NCI-H187 treated with DMSO at 0.1 percent for 48 hours (cell line): ENCODE measurements around the gene SPC24.

Source experiments
- DNase-seq: peaks from one replicate; lab custom pipeline; 2025; lab: John Stamatoyannopoulos, UW

Gene SPC24

GRCh38 chr19:11155373-11156120 lies at the start of gene SPC24:
Gene SPC24, minus strand, starts transcription at chr19:11155782. Its CDS starts 6 bp downstream, at chr19:11155776.
- DNase-seq = peak; percentile 79

- no peak for DNase-seq
Measured at GRCh38 chr19:11204943-11205349, 49.4 kb upstream of the SPC24 start.

GRCh38 chr19:11204076-11204602 lies 48.6 kb upstream of the SPC24 start:
- no peak for DNase-seq

GRCh38 chr19:11203194-11204075 lies 47.9 kb upstream of the SPC24 start:
- no peak for DNase-seq

GRCh38 chr19:11202488-11203193 lies 47.1 kb upstream of the SPC24 start:
- DNase-seq = no peak

- no peak for DNase-seq
Measured at GRCh38 chr19:11201791-11202190, 46.2 kb upstream of the SPC24 start.

- DNase-seq = no peak
Measured at GRCh38 chr19:11200931-11201330, 45.3 kb upstream of the SPC24 start.

- DNase-seq = no peak
Measured at GRCh38 chr19:11200015-11200574, 44.5 kb upstream of the SPC24 start.

- DNase-seq = no peak
Measured at GRCh38 chr19:11199517-11199916, 43.9 kb upstream of the SPC24 start.

GRCh38 chr19:11198769-11199424 lies 43.3 kb upstream of the SPC24 start:
- no peak for DNase-seq

- DNase-seq = no peak
Measured at GRCh38 chr19:11198175-11198534, 42.6 kb upstream of the SPC24 start.

- no peak for DNase-seq
Measured at GRCh38 chr19:11197291-11198174, 42.0 kb upstream of the SPC24 start, which contains the start of gene KANK2. Gene KANK2, minus strand, starts transcription at chr19:11197545. Its CDS starts 3,034 bp downstream, at chr19:11194511.

- no peak for DNase-seq
Measured at GRCh38 chr19:11196406-11197287, 41.1 kb upstream of the SPC24 start.

GRCh38 chr19:11195681-11196080 lies 40.1 kb upstream of the SPC24 start:
- no peak for DNase-seq

GRCh38 chr19:11194656-11195558 lies 39.3 kb upstream of the SPC24 start:
- no peak for DNase-seq

- no peak for DNase-seq
Measured at GRCh38 chr19:11194173-11194572, 38.6 kb upstream of the SPC24 start.

- no peak for DNase-seq
Measured at GRCh38 chr19:11192957-11193939, 37.7 kb upstream of the SPC24 start.
